HepG2 (cell line): Measurements from ENCODE around the gene MRS2. TPM values are rescaled to one million over a fixed set of nuclear protein-coding genes. Genes with fewer than 3 reads are reported as not detected.

Experiments used
- AGO1 ChIP-seq: fragments of 200-400 bp; formaldehyde crosslinking; IDR thresholded peaks from 2 replicates; pipeline ENCODE4 v1.6.1; 2017; ENCODE audit warnings: mild to moderate bottlenecking, low read depth, low read length, moderate library complexity; ENCODE audit not compliant: poor library complexity, severe bottlenecking
- AHR ChIP-seq: IDR thresholded peaks from 2 replicates; pipeline ENCODE4 v1.6.1; 2018; ENCODE audit warnings: missing genetic modification reagents, missing compliant biosample characterization
- BRD4 ChIP-seq: sonication (generic); formaldehyde crosslinking; IDR thresholded peaks from 2 replicates; pipeline ENCODE4 v1.4.0; 2020; ENCODE audit warnings: missing genetic modification reagents
- EED ChIP-seq: sonication (generic); formaldehyde crosslinking; IDR thresholded peaks from 2 replicates; pipeline ENCODE4 v1.5.0; 2020; ENCODE audit warnings: mild to moderate bottlenecking, missing genetic modification reagents
- HOXA3 ChIP-seq: sonication (generic); formaldehyde crosslinking; IDR thresholded peaks from 2 replicates; pipeline ENCODE4 v1.5.0; 2020; ENCODE audit warnings: missing genetic modification reagents
- NCOA2 ChIP-seq: sonication (generic); formaldehyde crosslinking; IDR thresholded peaks from 2 replicates; pipeline ENCODE4 v1.8.0; 2022; ENCODE audit warnings: inconsistent platforms
- NFE2L1 ChIP-seq: sonication (generic); formaldehyde crosslinking; IDR thresholded peaks from 2 replicates; pipeline ENCODE4 v1.4.0; 2020; ENCODE audit warnings: missing genetic modification reagents, mild to moderate bottlenecking, borderline replicate concordance
- RARA ChIP-seq: IDR thresholded peaks from 2 replicates; pipeline ENCODE4 v1.6.1; 2016; ENCODE audit warnings: missing genetic modification reagents, missing compliant biosample characterization
- SOX13 ChIP-seq, 3 experiments: fragments of 450-650 bp in 1 of 3; sonication (generic) in 1 of 3; formaldehyde crosslinking in 1 of 3; IDR thresholded peaks in 2 of 3; conservative IDR thresholded peaks in 1 of 3; 2 replicates each; pipeline versions ENCODE4 v1.5.0 to v1.6.1; 2016 to 2020; ENCODE audit warnings: antibody characterized with exemption in 1 of 3, mild to moderate bottlenecking in 1 of 3, missing compliant biosample characterization in 1 of 3, missing genetic modification reagents in 1 of 3, moderate library complexity in 1 of 3
- TAF1 ChIP-seq: sonication (generic); formaldehyde crosslinking; IDR thresholded peaks from 2 replicates; pipeline ENCODE4 v1.4.0; 2020; ENCODE audit warnings: missing genetic modification reagents
- ZMYM3 ChIP-seq: sonication (generic); formaldehyde crosslinking; IDR thresholded peaks from 2 replicates; pipeline ENCODE4 v1.5.1; 2020; ENCODE audit warnings: mild to moderate bottlenecking, missing genetic modification reagents
- ZNF253 ChIP-seq: sonication (generic); formaldehyde crosslinking; IDR thresholded peaks from 2 replicates; pipeline ENCODE4 v1.8.0; 2022; ENCODE audit warnings: mild to moderate bottlenecking, missing genetic modification reagents, borderline replicate concordance
- ZNF468 ChIP-seq: sonication (generic); formaldehyde crosslinking; IDR thresholded peaks from 2 replicates; pipeline ENCODE4 v1.8.0; 2022; ENCODE audit warnings: mild to moderate bottlenecking, moderate library complexity, missing genetic modification reagents
- polyA plus RNA-seq, 8 experiments: library from polyadenylated mRNA; depleted of rRNA in 3 of 8; stranded (reverse) in 7 of 8; unstranded in 1 of 8; fragments of >200 nt; fragmentation: Illumina TruSeq in 4 of 8; extraction: Trizol in 4 of 8; gene quantifications; 2 replicates each; pipeline versions ENCODE4 v1.2.1 to v1.2.3, GENCODE V29; 2011 to 2016; ENCODE audit warnings: low read depth in 4 of 8, missing spikeins in 1 of 8, mixed read lengths in 1 of 8; ENCODE audit not compliant: insufficient read depth in 1 of 8
- total RNA-seq, 5 experiments: library from RNA; depleted of rRNA; stranded (reverse); fragments of >200 nt; fragmentation: Illumina TruSeq; extraction: Trizol; gene quantifications; 2 replicates each; pipeline ENCODE4 v1.2.3, GENCODE V29; 2016; ENCODE audit warnings: low read depth in 1 of 5
- TF ChIP-seq, protein P1 (sequence below): sonication (generic); formaldehyde crosslinking; IDR thresholded peaks from 2 replicates; pipeline ENCODE4 v1.4.0; 2020; ENCODE audit warnings: mild to moderate bottlenecking, missing genetic modification reagents, borderline replicate concordance
- TF ChIP-seq, protein P2 (sequence below): sonication (generic); formaldehyde crosslinking; IDR thresholded peaks from 2 replicates; pipeline ENCODE4 v1.5.0; 2020; ENCODE audit warnings: mild to moderate bottlenecking, missing genetic modification reagents, borderline replicate concordance
- TF ChIP-seq, protein P3 (sequence below): sonication (generic); formaldehyde crosslinking; IDR thresholded peaks from 2 replicates; pipeline ENCODE4 v1.5.1; 2020; ENCODE audit warnings: missing genetic modification reagents, mild to moderate bottlenecking, borderline replicate concordance

Gene MRS2
- total and polyA plus RNA-seq, 2 of the 13 experiments (the other 11 are each of a cell fraction or from before 2014, with no cell fraction given) = 31.1 to 83.8 TPM

DNA sequence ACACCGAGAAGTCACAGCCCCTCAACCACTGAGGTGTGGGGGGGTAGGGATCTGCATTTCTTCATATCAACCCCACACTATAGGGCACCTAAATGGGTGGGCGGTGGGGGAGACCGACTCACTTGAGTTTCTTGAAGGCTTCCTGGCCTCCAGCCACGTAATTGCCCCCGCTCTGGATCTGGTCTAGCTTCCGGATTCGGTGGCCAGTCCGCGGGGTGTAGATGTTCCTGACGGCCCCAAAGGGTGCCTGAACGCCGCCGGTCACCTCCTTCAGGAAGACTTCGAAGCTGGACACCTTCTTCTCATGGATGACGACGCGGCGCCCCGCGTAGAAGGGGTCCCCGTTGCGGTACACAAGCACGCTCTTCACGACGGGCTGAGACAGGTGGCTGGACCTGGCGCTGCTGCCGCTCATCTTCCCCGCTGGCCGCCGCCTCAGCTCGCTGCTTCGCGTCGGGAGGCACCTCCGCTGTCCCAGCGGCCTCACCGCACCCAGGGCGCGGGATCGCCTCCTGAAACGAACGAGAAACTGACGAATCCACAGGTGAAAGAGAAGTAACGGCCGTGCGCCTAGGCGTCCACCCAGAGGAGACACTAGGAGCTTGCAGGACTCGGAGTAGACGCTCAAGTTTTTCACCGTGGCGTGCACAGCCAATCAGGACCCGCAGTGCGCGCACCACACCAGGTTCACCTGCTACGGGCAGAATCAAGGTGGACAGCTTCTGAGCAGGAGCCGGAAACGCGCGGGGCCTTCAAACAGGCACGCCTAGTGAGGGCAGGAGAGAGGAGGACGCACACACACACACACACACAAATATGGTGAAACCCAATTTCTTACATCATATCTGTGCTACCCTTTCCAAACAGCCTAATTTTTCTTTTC lies 45.2 kb upstream of the MRS2 start, which contains the start of gene DCDC2 (continued):
- TF ChIP-seq ZMYM3 (CRISPR knock-in tag) (peak; percentile 73), TAF1 (CRISPR knock-in tag) (peak; percentile 76), RARA (CRISPR knock-in tag) (peak; percentile 31), AHR (CRISPR knock-in tag) (peak; percentile 86), ZNF253 (CRISPR knock-in tag) (peak; percentile 72; the same call in 1 of the 2 replicates), BRD4 (0 out of 2 replicates have a peak, but pooled peaks have one; percentile 32), EED (CRISPR knock-in tag) (peak; percentile 96), ZNF468 (CRISPR knock-in tag) (0 out of 2 replicates have a peak, but pooled peaks have one; percentile 12), NFE2L1 (no peak), AGO1 (peak; percentile 59), SOX13 (IDR thresholded peaks at IDR 0.05) (peak; percentile 52; the same call in 1 of the 2 replicates), SOX13 (CRISPR knock-in tag; conservative IDR thresholded peaks at IDR 0.05 in 1 of 2, IDR thresholded peaks at IDR 0.05 in 1 of 2) (peak in 1 of 2 experiments; percentile 28; a peak in 1 of 4 replicates), HOXA3 (CRISPR knock-in tag) (no peak; the same call in 1 of the 2 replicates), NCOA2 (CRISPR knock-in tag) (peak; percentile 45; the same call in 1 of the 2 replicates)
- TF ChIP-seq, protein P1, sequence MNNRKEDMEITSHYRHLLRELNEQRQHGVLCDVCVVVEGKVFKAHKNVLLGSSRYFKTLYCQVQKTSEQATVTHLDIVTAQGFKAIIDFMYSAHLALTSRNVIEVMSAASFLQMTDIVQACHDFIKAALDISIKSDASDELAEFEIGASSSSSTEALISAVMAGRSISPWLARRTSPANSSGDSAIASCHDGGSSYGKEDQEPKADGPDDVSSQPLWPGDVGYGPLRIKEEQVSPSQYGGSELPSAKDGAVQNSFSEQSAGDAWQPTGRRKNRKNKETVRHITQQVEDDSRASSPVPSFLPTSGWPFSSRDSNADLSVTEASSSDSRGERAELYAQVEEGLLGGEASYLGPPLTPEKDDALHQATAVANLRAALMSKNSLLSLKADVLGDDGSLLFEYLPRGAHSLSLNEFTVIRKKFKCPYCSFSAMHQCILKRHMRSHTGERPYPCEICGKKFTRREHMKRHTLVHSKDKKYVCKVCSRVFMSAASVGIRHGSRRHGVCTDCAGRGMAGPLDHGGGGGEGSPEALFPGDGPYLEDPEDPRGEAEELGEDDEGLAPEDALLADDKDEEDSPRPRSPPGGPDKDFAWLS = 0 out of 2 replicates have a peak, but pooled peaks have one; percentile 85
- TF ChIP-seq, protein P2, sequence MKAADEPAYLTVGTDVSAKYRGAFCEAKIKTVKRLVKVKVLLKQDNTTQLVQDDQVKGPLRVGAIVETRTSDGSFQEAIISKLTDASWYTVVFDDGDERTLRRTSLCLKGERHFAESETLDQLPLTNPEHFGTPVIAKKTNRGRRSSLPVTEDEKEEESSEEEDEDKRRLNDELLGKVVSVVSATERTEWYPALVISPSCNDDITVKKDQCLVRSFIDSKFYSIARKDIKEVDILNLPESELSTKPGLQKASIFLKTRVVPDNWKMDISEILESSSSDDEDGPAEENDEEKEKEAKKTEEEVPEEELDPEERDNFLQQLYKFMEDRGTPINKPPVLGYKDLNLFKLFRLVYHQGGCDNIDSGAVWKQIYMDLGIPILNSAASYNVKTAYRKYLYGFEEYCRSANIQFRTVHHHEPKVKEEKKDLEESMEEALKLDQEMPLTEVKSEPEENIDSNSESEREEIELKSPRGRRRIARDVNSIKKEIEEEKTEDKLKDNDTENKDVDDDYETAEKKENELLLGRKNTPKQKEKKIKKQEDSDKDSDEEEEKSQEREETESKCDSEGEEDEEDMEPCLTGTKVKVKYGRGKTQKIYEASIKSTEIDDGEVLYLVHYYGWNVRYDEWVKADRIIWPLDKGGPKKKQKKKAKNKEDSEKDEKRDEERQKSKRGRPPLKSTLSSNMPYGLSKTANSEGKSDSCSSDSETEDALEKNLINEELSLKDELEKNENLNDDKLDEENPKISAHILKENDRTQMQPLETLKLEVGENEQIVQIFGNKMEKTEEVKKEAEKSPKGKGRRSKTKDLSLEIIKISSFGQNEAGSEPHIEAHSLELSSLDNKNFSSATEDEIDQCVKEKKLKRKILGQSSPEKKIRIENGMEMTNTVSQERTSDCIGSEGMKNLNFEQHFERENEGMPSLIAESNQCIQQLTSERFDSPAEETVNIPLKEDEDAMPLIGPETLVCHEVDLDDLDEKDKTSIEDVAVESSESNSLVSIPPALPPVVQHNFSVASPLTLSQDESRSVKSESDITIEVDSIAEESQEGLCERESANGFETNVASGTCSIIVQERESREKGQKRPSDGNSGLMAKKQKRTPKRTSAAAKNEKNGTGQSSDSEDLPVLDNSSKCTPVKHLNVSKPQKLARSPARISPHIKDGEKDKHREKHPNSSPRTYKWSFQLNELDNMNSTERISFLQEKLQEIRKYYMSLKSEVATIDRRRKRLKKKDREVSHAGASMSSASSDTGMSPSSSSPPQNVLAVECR (CRISPR knock-in tag) = peak; percentile 94
- TF ChIP-seq, protein P3, sequence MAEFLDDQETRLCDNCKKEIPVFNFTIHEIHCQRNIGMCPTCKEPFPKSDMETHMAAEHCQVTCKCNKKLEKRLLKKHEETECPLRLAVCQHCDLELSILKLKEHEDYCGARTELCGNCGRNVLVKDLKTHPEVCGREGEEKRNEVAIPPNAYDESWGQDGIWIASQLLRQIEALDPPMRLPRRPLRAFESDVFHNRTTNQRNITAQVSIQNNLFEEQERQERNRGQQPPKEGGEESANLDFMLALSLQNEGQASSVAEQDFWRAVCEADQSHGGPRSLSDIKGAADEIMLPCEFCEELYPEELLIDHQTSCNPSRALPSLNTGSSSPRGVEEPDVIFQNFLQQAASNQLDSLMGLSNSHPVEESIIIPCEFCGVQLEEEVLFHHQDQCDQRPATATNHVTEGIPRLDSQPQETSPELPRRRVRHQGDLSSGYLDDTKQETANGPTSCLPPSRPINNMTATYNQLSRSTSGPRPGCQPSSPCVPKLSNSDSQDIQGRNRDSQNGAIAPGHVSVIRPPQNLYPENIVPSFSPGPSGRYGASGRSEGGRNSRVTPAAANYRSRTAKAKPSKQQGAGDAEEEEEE (CRISPR knock-in tag) = no peak
